Body of pancreas (tissue), 4 donors: ENCODE results near the gene PALLD.

Source experiments
- CTCF ChIP-seq, 7 experiments: fragments of 450-650 bp in 4 of 7; fragments of 200-600 bp in 3 of 7; sonication (generic) in 3 of 7; IDR thresholded peaks; one replicate each; pipeline ENCODE4 v1.5.1; 2016 to 2019; ENCODE audit warnings: antibody characterized with exemption in 7 of 7
- POLR2A ChIP-seq, 3 donors: fragments of 450-650 bp; IDR thresholded peaks; one replicate each; pipeline ENCODE4 v1.6.1; 2016; ENCODE audit warnings: antibody characterized with exemption in 3 of 3, mild to moderate bottlenecking in 2 of 3

- TF ChIP-seq CTCF (IDR thresholded peaks at IDR 0.05) (no peak), POLR2A (IDR thresholded peaks at IDR 0.05) (no peak)
Observed at GRCh38 chr4:168833881-168834280, 337.0 kb downstream of the PALLD start.
